Neuronal stem cell (in vitro differentiated cells): ENCODE results near the gene CEP85L.

Source experiments
- DNase-seq: peaks from one replicate; pipeline ENCODE4 v3.0.0-alpha.2; 2013; ENCODE audit warnings: low spot score
- H2AFZ ChIP-seq: one replicate; pipeline ENCODE4 v1.6.1; 2013; ENCODE audit warnings: mild to moderate bottlenecking, low read length, inconsistent platforms
- H2AK5ac ChIP-seq: 2 replicates; pipeline ENCODE4 v1.6.1; 2013; ENCODE audit warnings: low read depth, mild to moderate bottlenecking, inconsistent platforms, low read length, moderate library complexity, mixed read lengths
- H2BK120ac ChIP-seq: 2 replicates; pipeline ENCODE4 v1.6.1; 2013; ENCODE audit warnings: low read depth, mild to moderate bottlenecking, inconsistent platforms, low read length, moderate library complexity, mixed read lengths
- H2BK12ac ChIP-seq: one replicate; pipeline ENCODE4 v1.6.1; 2013; ENCODE audit warnings: low read length, inconsistent platforms
- H2BK15ac ChIP-seq: 2 replicates; pipeline ENCODE4 v1.6.1; 2013; ENCODE audit warnings: mild to moderate bottlenecking, low read length, inconsistent platforms, mixed read lengths
- H2BK5ac ChIP-seq: one replicate; pipeline ENCODE4 v1.6.1; 2013; ENCODE audit warnings: inconsistent platforms, mild to moderate bottlenecking, low read length, moderate library complexity
- H3K14ac ChIP-seq: one replicate; pipeline ENCODE4 v1.6.1; 2013; ENCODE audit warnings: low read length, inconsistent platforms
- H3K18ac ChIP-seq: 2 replicates; pipeline ENCODE4 v1.6.1; 2013; ENCODE audit warnings: low read length, inconsistent platforms
- H3K23ac ChIP-seq: 2 replicates; pipeline ENCODE4 v1.6.1; 2013; ENCODE audit warnings: low read depth, mild to moderate bottlenecking, mixed read lengths, low read length, inconsistent platforms; ENCODE audit not compliant: poor library complexity
- H3K27ac ChIP-seq: replicated peaks from 3 replicates; pipeline ENCODE4 v1.5.1; 2013; ENCODE audit warnings: low read length, inconsistent platforms
- H3K27me3 ChIP-seq, 3 experiments: 2 replicates each; pipeline ENCODE4 v1.6.1; 2013; ENCODE audit warnings: low read length in 3 of 3, mild to moderate bottlenecking in 2 of 3, inconsistent platforms in 1 of 3, low read depth in 1 of 3, mixed read lengths in 1 of 3, moderate library complexity in 1 of 3; ENCODE audit not compliant: control insufficient read depth in 3 of 3, insufficient read depth in 3 of 3
- H3K36me3 ChIP-seq, 2 donors: replicated peaks in 1 of 2; 2 replicates each; pipeline ENCODE4 v1.6.1; 2013; ENCODE audit warnings: low read length in 2 of 2; ENCODE audit not compliant: control insufficient read depth in 2 of 2, insufficient read depth in 2 of 2
- H3K4ac ChIP-seq: 2 replicates; pipeline ENCODE4 v1.6.1; 2013; ENCODE audit warnings: inconsistent platforms, mild to moderate bottlenecking, low read length, moderate library complexity
- H3K4me1 ChIP-seq, 2 donors: 1 replicate in 1 of 2; 2 replicates in 1 of 2; pipeline ENCODE4 v1.6.1; 2013; ENCODE audit warnings: low read length in 2 of 2, low read depth in 1 of 2; ENCODE audit not compliant: control insufficient read depth in 2 of 2, insufficient read depth in 1 of 2
- H3K4me2 ChIP-seq: one replicate; pipeline ENCODE4 v1.6.1; 2013; ENCODE audit warnings: mild to moderate bottlenecking, low read length, inconsistent platforms; ENCODE audit not compliant: insufficient read depth, poor library complexity, severe bottlenecking
- H3K4me3 ChIP-seq, 2 donors: 2 replicates each; pipeline ENCODE4 v1.5.1; 2013; ENCODE audit warnings: low read length in 2 of 2, mild to moderate bottlenecking in 2 of 2, inconsistent platforms in 1 of 2, moderate library complexity in 1 of 2
- H3K79me1 ChIP-seq: one replicate; pipeline ENCODE4 v1.6.1; 2013; ENCODE audit warnings: low read depth, mild to moderate bottlenecking, inconsistent platforms, low read length, moderate library complexity
- H3K9ac ChIP-seq: one replicate; pipeline ENCODE4 v1.6.1; 2013; ENCODE audit warnings: mild to moderate bottlenecking, low read depth, low read length, inconsistent platforms; ENCODE audit not compliant: poor library complexity
- H3K9me3 ChIP-seq, 2 donors: replicated peaks in 1 of 2; 2 replicates each; pipeline versions ENCODE3 to v1.6.1; 2013; ENCODE audit warnings: low read length in 2 of 2, mild to moderate bottlenecking in 2 of 2, inconsistent platforms in 1 of 2, low read depth in 1 of 2, mixed read lengths in 1 of 2, moderate library complexity in 1 of 2; ENCODE audit not compliant: control insufficient read depth in 2 of 2, insufficient read depth in 1 of 2
- H4K8ac ChIP-seq: one replicate; pipeline ENCODE4 v1.6.1; 2013; ENCODE audit warnings: low read depth, mild to moderate bottlenecking, inconsistent platforms, low read length, moderate library complexity
- H4K91ac ChIP-seq: one replicate; pipeline ENCODE4 v1.6.1; 2013; ENCODE audit warnings: low read length, low read depth, mild to moderate bottlenecking, inconsistent platforms; ENCODE audit not compliant: poor library complexity
- WGBS, 2 donors: extraction: QIAGEN DNeasy Blood & Tissue Kit; methylation state at CpG; one replicate each; pipeline ENCODE4 v1.1.7; 2013; ENCODE audit warnings: missing lambda C conversion rate in 2 of 2, mixed read lengths in 1 of 2; ENCODE audit not compliant: insufficient read length in 2 of 2, insufficient replicate concordance in 1 of 2; ENCODE audit errors: extremely low coverage in 2 of 2; 5-methylcytosine and 5-hydroxymethylcytosine counted together

The CEP85L gene

GRCh38 chr6:118693562-118693961 is 42.2 kb upstream of the CEP85L start:
- no CpG with 5 or more reads among the region's 1 CpG for WGBS, 2 donors
- H2BK120ac ChIP-seq, result no peak overlapping the region
- DNase-seq, result no peak
- no peak overlapping the region for H3K4me3 ChIP-seq
- H3K4me2 ChIP-seq, result no peak overlapping the region
- H4K8ac ChIP-seq, result no peak overlapping the region
- no peak overlapping the region for H2AK5ac ChIP-seq
- H3K14ac ChIP-seq, result no peak overlapping the region
- H3K23ac ChIP-seq, result no peak overlapping the region
- no peaks in the 10 kb centered on the region for H3K4me1 ChIP-seq
- no peaks in the 10 kb centered on the region for H3K27me3 ChIP-seq
- no peak overlapping the region for H2BK15ac ChIP-seq
- H3K36me3 ChIP-seq, result no peaks in the 10 kb centered on the region
- no peak overlapping the region for H2BK12ac ChIP-seq
- no peak overlapping the region for H3K18ac ChIP-seq
- no peaks in the 10 kb centered on the region for H3K79me1 ChIP-seq
- no peaks in the 10 kb centered on the region for H3K9me3 ChIP-seq
- H2AFZ ChIP-seq, result no peak overlapping the region
- H3K4ac ChIP-seq, result no peak overlapping the region
- no peak overlapping the region for H4K91ac ChIP-seq
- no peak overlapping the region for H3K27ac ChIP-seq
- no peak overlapping the region for H2BK5ac ChIP-seq
- no peak overlapping the region for H3K9ac ChIP-seq

- no peak for DNase-seq
- Histone ChIP-seq H3K36me3 (no peaks in the 10 kb centered on the region), H4K8ac (no peak overlapping the region), H3K23ac (no peak overlapping the region), H3K27ac (no peak overlapping the region), H4K91ac (no peak overlapping the region), H2BK120ac (no peak overlapping the region), H3K18ac (no peak overlapping the region), H3K14ac (no peak overlapping the region), H2BK5ac (no peak overlapping the region), H2AK5ac (no peak overlapping the region), H3K4me1 (no peaks in the 10 kb centered on the region), H2BK12ac (no peak overlapping the region), H3K9me3 (no peaks in the 10 kb centered on the region), H2BK15ac (no peak overlapping the region), H3K4me3 (no peak overlapping the region), H3K27me3 (no peaks in the 10 kb centered on the region), H3K4me2 (no peak overlapping the region), H3K9ac (no peak overlapping the region), H2AFZ (no peak overlapping the region), H3K4ac (no peak overlapping the region), H3K79me1 (no peaks in the 10 kb centered on the region)
- WGBS, 2 donors, result no CpG with 5 or more reads among the region's 7 CpGs
Observed at GRCh38 chr6:118685823-118686449, 34.5 kb upstream of the CEP85L start.

GRCh38 chr6:118683881-118684872 is 32.8 kb upstream of the CEP85L start:
- no peak overlapping the region for H4K8ac ChIP-seq
- no peak overlapping the region for H3K27ac ChIP-seq
- no peaks in the 10 kb centered on the region for H3K4me1 ChIP-seq
- H3K14ac ChIP-seq, result no peak overlapping the region
- no peak overlapping the region for H3K23ac ChIP-seq
- H4K91ac ChIP-seq, result no peak overlapping the region
- H2BK120ac ChIP-seq, result no peak overlapping the region
- no peak for DNase-seq
- no peak overlapping the region for H3K18ac ChIP-seq
- no peak overlapping the region for H2AFZ ChIP-seq
- no peak overlapping the region for H2BK12ac ChIP-seq
- H3K4me3 ChIP-seq, result no peak overlapping the region
- no peak overlapping the region for H2BK15ac ChIP-seq
- H3K27me3 ChIP-seq, result no peaks in the 10 kb centered on the region
- WGBS, 2 donors, result no CpG with 5 or more reads among the region's 9 CpGs
- H3K9me3 ChIP-seq, result no peaks in the 10 kb centered on the region
- no peak overlapping the region for H3K4me2 ChIP-seq
- H2BK5ac ChIP-seq, result no peak overlapping the region
- no peak overlapping the region for H2AK5ac ChIP-seq
- no peaks in the 10 kb centered on the region for H3K79me1 ChIP-seq
- H3K4ac ChIP-seq, result no peak overlapping the region
- no peak overlapping the region for H3K9ac ChIP-seq
- H3K36me3 ChIP-seq, result no peaks in the 10 kb centered on the region

GRCh38 chr6:118680452-118681095 is 29.2 kb upstream of the CEP85L start:
- H2BK12ac ChIP-seq, result no peak overlapping the region
- no CpG with 5 or more reads among the region's 9 CpGs for WGBS, 2 donors
- no peak overlapping the region for H3K14ac ChIP-seq
- H3K9me3 ChIP-seq, result no peaks in the 10 kb centered on the region
- no peak overlapping the region for H3K9ac ChIP-seq
- no peak overlapping the region for H3K4ac ChIP-seq
- no peak overlapping the region for H2AK5ac ChIP-seq
- no peak overlapping the region for H3K4me2 ChIP-seq
- no peak overlapping the region for H3K27ac ChIP-seq
- no peaks in the 10 kb centered on the region for H3K4me1 ChIP-seq
- no peak overlapping the region for H2BK120ac ChIP-seq
- H2BK15ac ChIP-seq, result no peak overlapping the region
- H3K79me1 ChIP-seq, result no peaks in the 10 kb centered on the region
- no peak overlapping the region for H2AFZ ChIP-seq
- H4K91ac ChIP-seq, result no peak overlapping the region
- H2BK5ac ChIP-seq, result no peak overlapping the region
- no peak overlapping the region for H3K4me3 ChIP-seq
- H3K36me3 ChIP-seq, result no peaks in the 10 kb centered on the region
- DNase-seq, result no peak
- H3K27me3 ChIP-seq, result no peaks in the 10 kb centered on the region
- no peak overlapping the region for H4K8ac ChIP-seq
- no peak overlapping the region for H3K23ac ChIP-seq
- no peak overlapping the region for H3K18ac ChIP-seq
